Fibroblast of the aortic adventitia (primary cell): Measurements from ENCODE around the gene GIMAP7. TPM values are rescaled to one million over a fixed set of nuclear protein-coding genes. Genes with fewer than 3 reads are reported as not detected.

ENCODE experiments used
- DNase-seq: peaks from one replicate; pipeline ENCODE4 v3.0.0-alpha.2; 2010; ENCODE audit warnings: low read depth
- H3K4me3 ChIP-seq: 2 replicates; pipeline ENCODE4 v1.5.1; 2011; ENCODE audit warnings: low read depth, mild to moderate bottlenecking, control low read depth, low read length, moderate library complexity
- total RNA-seq: library from RNA; depleted of rRNA; stranded (reverse); fragments of >200 nt; gene quantifications from 2 replicates; pipeline ENCODE4 v1.2.3, GENCODE V29; 2012; ENCODE audit warnings: low replicate concordance
- TF ChIP-seq, protein P1 (sequence below): IDR thresholded peaks from 2 replicates; pipeline ENCODE4 v1.5.1; 2011; ENCODE audit warnings: mild to moderate bottlenecking, low read length, control low read depth, inconsistent platforms; ENCODE audit not compliant: insufficient read depth

The GIMAP7 gene
- total RNA-seq, 1 donor: not detected

DNA sequence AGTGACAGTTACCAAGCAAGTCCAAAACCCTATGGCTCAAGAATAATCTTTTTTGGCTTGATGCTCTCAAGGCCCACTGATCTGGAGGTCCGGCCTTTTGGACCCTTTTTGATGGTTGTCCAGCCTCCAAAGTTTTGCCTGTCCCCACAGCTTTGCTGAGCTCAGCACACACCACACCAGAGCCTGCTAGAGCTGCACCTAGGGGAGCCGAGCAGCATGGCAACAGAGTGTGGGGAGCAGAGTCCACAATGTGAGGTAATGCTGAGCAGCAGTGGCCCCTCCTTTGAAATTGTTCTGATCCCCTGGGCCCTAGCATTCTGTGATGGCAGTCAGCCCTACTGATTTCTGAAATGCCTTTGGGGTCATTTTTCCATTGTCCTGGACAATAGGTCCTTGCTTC, 9.3 kb downstream of the GIMAP7 start:
- H3K4me3 ChIP-seq: no peak overlapping the region
- TF ChIP-seq, protein P1, sequence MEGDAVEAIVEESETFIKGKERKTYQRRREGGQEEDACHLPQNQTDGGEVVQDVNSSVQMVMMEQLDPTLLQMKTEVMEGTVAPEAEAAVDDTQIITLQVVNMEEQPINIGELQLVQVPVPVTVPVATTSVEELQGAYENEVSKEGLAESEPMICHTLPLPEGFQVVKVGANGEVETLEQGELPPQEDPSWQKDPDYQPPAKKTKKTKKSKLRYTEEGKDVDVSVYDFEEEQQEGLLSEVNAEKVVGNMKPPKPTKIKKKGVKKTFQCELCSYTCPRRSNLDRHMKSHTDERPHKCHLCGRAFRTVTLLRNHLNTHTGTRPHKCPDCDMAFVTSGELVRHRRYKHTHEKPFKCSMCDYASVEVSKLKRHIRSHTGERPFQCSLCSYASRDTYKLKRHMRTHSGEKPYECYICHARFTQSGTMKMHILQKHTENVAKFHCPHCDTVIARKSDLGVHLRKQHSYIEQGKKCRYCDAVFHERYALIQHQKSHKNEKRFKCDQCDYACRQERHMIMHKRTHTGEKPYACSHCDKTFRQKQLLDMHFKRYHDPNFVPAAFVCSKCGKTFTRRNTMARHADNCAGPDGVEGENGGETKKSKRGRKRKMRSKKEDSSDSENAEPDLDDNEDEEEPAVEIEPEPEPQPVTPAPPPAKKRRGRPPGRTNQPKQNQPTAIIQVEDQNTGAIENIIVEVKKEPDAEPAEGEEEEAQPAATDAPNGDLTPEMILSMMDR: no peak
- no peak for DNase-seq

DNA sequence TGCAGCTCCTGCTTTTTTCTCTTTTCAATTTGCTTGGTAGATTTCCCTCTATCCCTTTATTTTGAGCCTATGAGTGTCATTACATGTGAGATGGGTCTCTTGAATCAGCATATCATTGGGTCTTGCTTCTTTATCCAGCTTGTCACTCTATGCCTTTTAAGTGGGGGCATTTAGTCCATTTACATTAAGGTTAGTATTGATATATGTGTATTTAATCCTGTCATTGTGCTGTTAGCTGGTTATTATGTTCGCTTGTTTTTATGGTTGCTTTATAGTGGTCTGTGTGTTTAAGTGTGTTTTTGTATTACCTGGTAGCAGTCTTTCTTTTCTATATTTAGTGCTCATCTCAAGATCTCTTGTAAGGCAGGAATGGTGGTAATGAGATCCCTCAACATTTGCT, 17.0 kb downstream of the GIMAP7 start:
- no peak for DNase-seq
- TF ChIP-seq, protein P1: no peak
- H3K4me3 ChIP-seq: no peak overlapping the region

DNA sequence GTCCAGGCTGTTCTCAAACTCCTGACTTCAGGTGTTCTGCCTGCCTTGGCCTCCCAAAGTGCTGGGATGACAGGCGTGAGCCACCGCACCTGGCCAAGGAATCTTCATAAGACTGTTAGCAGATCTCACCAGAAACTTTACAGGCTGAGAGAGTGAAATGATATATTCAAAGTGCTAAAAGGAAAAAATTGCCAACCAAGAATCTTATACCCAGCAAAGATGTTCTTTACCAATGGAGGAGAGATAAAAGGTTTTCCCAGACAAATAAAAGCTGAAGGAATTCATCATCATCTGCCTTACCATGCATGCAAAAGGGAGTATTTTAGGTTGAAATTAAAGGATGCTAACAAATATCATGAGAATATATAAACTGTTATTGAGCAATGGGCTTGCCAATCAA, 23.6 kb downstream of the GIMAP7 start:
- DNase-seq: no peak
- TF ChIP-seq, protein P1: no peak
- no peak overlapping the region for H3K4me3 ChIP-seq

DNA sequence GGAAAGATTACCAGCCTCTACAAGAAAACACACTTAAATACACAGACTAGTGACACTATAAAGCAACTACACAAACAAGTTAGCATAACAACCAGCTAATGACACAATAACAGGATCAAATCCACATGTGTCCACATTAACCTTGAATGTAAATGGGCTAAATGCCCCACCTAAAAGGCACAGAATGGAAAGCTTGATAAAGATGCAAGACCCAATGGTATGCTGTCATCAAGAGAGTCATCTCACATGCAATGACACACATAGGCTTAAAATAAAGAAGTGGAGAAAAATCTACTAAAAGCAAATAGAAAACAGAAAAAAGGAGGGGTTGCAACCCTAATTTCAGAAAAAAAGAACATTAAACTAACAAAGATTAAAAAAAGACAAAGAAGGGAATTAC, 38.5 kb downstream of the GIMAP7 start:
- no peak for DNase-seq
- TF ChIP-seq, protein P1: no peak
- H3K4me3 ChIP-seq: no peak overlapping the region

DNA sequence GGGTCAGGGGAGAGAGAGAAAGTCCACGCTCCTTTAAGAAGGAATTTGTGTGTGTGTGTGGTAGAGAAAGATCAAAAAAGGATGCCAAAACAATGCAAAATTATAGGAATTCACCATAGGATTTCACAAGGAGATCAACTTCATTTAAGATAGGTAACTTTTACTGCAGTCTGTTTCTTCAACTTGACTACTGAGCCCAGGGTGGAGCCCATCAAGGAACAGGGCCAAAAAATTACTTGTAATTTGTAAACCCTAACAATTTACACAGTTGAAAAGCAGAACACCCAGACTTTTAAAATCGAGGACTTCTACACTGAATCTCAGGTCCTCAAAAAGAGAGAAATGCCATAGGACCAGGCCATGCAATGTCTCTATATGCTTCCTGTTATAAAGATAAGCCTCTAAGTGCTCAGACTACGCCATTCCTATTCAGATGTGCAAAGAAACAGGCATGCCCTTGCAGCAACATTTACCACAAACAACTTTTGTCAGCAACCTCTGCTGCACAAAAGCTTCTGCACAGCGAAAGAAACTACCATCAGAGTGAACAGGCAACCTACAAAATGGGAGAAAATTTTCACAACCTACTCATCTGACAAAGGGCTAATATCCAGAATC, 42.0 kb downstream of the GIMAP7 start:
- no peak overlapping the region for H3K4me3 ChIP-seq
- DNase-seq: no peak
- TF ChIP-seq, protein P1: no peak

DNA sequence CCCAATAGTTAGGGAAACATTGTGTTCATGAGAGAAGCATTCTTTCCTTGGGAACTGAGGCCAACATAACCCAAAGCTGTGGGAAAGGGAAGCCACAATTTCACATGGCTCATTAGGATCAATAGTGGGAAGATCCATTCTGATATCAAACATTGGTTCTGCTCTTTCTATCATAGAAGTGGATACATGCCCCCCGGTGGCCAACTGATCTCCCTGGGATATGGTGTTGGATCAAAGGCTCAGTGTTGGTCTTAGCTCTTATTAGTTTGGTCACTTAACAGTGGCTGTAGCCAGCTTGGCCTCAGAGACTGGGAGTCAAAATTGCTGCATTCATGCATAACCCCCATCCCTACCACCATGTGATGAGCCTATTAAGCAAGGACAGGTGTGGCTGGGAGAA, 45.8 kb downstream of the GIMAP7 start:
- H3K4me3 ChIP-seq: no peak overlapping the region
- DNase-seq: no peak
- TF ChIP-seq, protein P1: no peak

DNA sequence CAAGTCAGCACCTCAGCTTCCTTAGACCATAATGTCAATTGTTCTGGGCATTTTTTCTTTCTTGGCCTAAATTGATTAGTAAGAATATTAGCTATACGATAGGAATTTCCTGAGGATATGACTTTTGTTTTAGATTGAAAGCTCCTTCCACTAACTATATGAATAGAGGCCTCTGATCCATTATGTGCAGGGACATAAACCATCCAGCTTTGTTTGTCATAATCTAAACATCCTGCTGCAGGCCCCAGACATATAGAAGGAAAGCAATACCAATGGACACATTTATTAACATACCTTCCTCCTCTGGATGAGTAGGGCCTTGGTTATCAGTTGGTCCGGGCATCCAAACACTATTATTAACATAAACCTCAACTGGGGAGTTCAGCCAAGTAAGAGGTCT, 48.2 kb downstream of the GIMAP7 start:
- TF ChIP-seq, protein P1: no peak
- no peak overlapping the region for H3K4me3 ChIP-seq
- DNase-seq: no peak
